SKM-1 (cell line): ENCODE results near the gene ATP1A3.
"Not testable (repeated sequence)": the region's sequence is repeated elsewhere in the genome, so short reads cannot be mapped to it uniquely, and the experiment has no call there.

ENCODE experiments used
- DNase-seq: peaks from one replicate; lab custom pipeline; 2025; ENCODE audit not compliant: unreplicated experiment; lab: John Stamatoyannopoulos, UW

The ATP1A3 gene

GRCh38 chr19:42012747-42013146 is 18.7 kb upstream of the ATP1A3 start:
- DNase-seq: not testable (repeated sequence)

- DNase-seq: no peak
Observed at GRCh38 chr19:42010245-42011126, 16.5 kb upstream of the ATP1A3 start.

- DNase-seq: no peak
Observed at GRCh38 chr19:42006569-42006968, 12.5 kb upstream of the ATP1A3 start.

GRCh38 chr19:42005504-42005903 is 11.5 kb upstream of the ATP1A3 start:
- no peak for DNase-seq

GRCh38 chr19:42003506-42004294 is 9.7 kb upstream of the ATP1A3 start:
- no peak for DNase-seq

- no peak for DNase-seq
Observed at GRCh38 chr19:41999878-42000208, 5.8 kb upstream of the ATP1A3 start.

GRCh38 chr19:41999071-41999877 is 5.2 kb upstream of the ATP1A3 start:
- DNase-seq: no peak

- DNase-seq: no peak
Observed at GRCh38 chr19:41998246-41999020, 4.4 kb upstream of the ATP1A3 start.

- DNase-seq: no peak
Observed at GRCh38 chr19:41997851-41998229, 3.8 kb upstream of the ATP1A3 start.

- no peak for DNase-seq
Observed at GRCh38 chr19:41997121-41997850, 3.3 kb upstream of the ATP1A3 start.

- DNase-seq: no peak
Observed at GRCh38 chr19:41995959-41996797, 2.1 kb upstream of the ATP1A3 start.

- DNase-seq: no peak
Observed at GRCh38 chr19:41994994-41995958, 1.2 kb upstream of the ATP1A3 start.

- DNase-seq: no peak
Observed at GRCh38 chr19:41994521-41994971, 516 bp upstream of the ATP1A3 start.

- not testable (repeated sequence) for DNase-seq
Observed at GRCh38 chr19:41991925-41992569, 2.0 kb downstream of the ATP1A3 start.

GRCh38 chr19:41991025-41991424 is 3.0 kb downstream of the ATP1A3 start:
- DNase-seq: no peak

GRCh38 chr19:41990615-41991014 is 3.4 kb downstream of the ATP1A3 start:
- DNase-seq: no peak

- DNase-seq: no peak
Observed at GRCh38 chr19:41990028-41990427, 4.0 kb downstream of the ATP1A3 start.
